SJSA1 (cell line): Measurements from ENCODE around the gene ARHGAP40. TPM values are rescaled to one million over a fixed set of nuclear protein-coding genes. Genes with fewer than 3 reads are reported as not detected.

Source experiments
- DNase-seq, 2 experiments: peaks; one replicate each; pipeline ENCODE4 v3.0.0-alpha.2; 2015 to 2020; ENCODE audit warnings: low spot score in 2 of 2, low read depth in 1 of 2
- H3K27ac ChIP-seq: fragments of 250-450 bp; sonication (Bioruptor Pico); 2 replicates; pipeline ENCODE4 v1.5.1; 2020; ENCODE audit warnings: mild to moderate bottlenecking, moderate library complexity
- H3K27me3 ChIP-seq: fragments of 250-450 bp; sonication (Bioruptor Pico); replicated peaks from 2 replicates; pipeline ENCODE4 v1.5.1; 2020; ENCODE audit warnings: mild to moderate bottlenecking, moderate library complexity
- H3K36me3 ChIP-seq: fragments of 250-450 bp; sonication (Bioruptor Pico); 2 replicates; pipeline ENCODE4 v1.5.1; 2020; ENCODE audit warnings: mild to moderate bottlenecking
- H3K4me1 ChIP-seq: fragments of 250-450 bp; sonication (Bioruptor Pico); replicated peaks from 2 replicates; pipeline ENCODE4 v1.6.1; 2021; ENCODE audit warnings: mild to moderate bottlenecking
- H3K4me3 ChIP-seq: fragments of 250-450 bp; sonication (Bioruptor Pico); 2 replicates; pipeline ENCODE4 v1.5.1; 2020; ENCODE audit warnings: mild to moderate bottlenecking
- H3K9me3 ChIP-seq: fragments of 250-450 bp; sonication (Bioruptor Pico); replicated peaks from 2 replicates; pipeline ENCODE4 v1.5.1; 2020; ENCODE audit warnings: mild to moderate bottlenecking
- total RNA-seq: library from RNA; depleted of rRNA; stranded (reverse); fragments of >200 nt; shearing (Covaris generic); gene quantifications from 2 replicates; pipeline ENCODE4 v1.2.3, GENCODE V29; 2014

The ARHGAP40 gene
- total RNA-seq, 1 experiment from 2014 or later = not detected

DNA sequence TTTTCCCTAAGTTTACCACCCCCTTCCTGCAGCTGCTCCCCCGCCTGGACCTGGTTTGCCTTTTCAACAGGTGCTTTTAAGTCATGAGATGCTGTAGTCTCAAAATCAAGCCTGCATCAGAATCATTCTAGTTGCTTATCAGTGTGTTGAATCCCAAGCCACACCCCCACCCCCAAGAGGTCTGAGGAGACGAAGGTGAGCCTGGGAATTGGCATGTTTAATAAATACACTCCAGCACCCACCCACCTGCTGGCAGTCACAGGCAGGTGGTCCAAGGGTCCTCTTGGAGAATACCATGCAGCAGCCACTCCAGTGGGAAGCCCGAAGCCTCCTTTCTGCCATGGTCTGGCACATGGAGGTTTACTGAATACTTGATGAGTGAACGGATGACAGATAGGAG is 21.7 kb upstream of the ARHGAP40 start:
- H3K27ac ChIP-seq = no peak overlapping the region
- no peaks in the 10 kb centered on the region; the same call in 1 of the 2 replicates for H3K27me3 ChIP-seq
- no peak overlapping the region for H3K4me3 ChIP-seq
- no peaks in the 10 kb centered on the region for H3K4me1 ChIP-seq
- peaks cover 13% of the 10 kb centered on the region for H3K36me3 ChIP-seq
- no peak for DNase-seq
- H3K9me3 ChIP-seq = no peaks in the 10 kb centered on the region

DNA sequence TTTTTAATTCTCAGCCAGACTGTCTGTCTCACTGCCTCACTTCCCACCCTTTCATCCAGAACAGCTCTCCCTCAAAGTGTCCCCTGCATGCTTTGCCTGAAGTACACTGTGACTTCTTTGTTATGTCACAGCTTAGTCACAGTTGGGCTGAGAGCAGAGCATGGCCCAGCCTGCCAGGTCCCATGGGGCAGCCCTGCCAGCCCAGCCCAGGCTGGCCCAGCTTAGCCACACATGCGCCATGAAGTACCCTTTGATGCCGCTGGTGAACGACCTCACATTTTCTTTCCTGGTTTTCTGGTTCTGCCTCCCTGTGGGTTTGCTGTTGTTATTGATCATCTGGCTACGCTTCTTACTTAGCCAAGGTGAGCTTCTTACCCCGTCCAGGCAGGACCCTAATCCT is 20.6 kb upstream of the ARHGAP40 start, which contains the start of gene ADIG:
Gene ADIG (plus strand): TSS at position 185 of the 400 bp plus-strand sequence. CDS start 54 bp downstream, at position 239.
- peaks cover 2% of the 10 kb centered on the region; the same call in 1 of the 2 replicates for H3K36me3 ChIP-seq
- no peaks in the 10 kb centered on the region; the same call in 1 of the 2 replicates for H3K27me3 ChIP-seq
- H3K4me3 ChIP-seq = no peak within 1 kb of the TSS
- H3K9me3 ChIP-seq = no peaks in the 10 kb centered on the region
- no peak within 1 kb of the TSS for H3K27ac ChIP-seq
- no peaks in the 10 kb centered on the region for H3K4me1 ChIP-seq
- DNase-seq = no peak

DNA sequence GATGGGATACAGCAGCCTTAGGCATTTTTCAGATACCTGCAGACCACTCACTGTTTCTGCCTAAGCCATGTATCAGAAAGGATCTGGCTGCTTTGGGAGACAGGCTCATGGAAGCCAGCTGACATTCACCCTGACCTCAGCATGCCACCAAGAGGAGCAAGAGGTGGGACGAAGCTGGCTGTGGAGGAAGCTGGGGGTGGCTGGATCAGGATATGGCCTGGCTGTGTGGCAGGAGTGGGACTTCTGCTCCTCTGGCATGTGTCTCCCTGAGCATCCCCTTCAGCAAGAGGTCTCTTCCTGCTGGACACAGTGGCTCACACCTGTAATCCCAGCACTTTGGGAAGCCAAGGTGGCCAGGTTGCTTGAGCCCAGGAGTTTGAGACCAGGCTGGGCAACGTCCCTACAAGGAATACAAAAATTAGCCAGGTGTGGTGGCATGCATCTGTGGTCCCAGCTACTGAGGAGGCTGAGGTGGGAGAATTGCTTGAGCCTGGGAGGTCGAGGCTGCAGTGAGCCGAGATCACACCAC is 19.7 kb upstream of the ARHGAP40 start:
- no peak overlapping the region for H3K4me3 ChIP-seq
- no peak overlapping the region for H3K27ac ChIP-seq
- H3K36me3 ChIP-seq = no peaks in the 10 kb centered on the region
- no peaks in the 10 kb centered on the region; the same call in 1 of the 2 replicates for H3K27me3 ChIP-seq
- no peaks in the 10 kb centered on the region for H3K4me1 ChIP-seq
- no peak for DNase-seq
- H3K9me3 ChIP-seq = no peaks in the 10 kb centered on the region

DNA sequence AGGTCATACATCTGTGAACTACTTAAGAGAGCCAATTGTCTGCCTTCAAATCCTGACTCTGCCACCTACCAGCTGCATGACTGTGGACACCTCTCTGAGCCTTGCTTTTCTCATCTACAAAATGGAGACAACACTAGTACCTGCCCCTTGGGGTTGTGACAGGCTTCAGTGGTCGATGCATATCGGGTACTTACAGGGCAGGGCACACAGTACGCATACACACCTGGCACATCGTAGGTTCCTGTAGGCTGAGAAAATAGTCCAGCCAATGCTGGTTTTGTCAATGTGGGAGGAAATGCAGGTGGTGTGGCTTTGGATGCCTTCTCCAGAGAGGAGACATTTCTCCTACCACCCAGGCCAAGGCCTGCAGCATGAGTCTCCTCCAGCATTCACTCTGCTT is 18.3 kb upstream of the ARHGAP40 start:
- no peak overlapping the region for H3K27ac ChIP-seq
- no peaks in the 10 kb centered on the region for H3K9me3 ChIP-seq
- H3K27me3 ChIP-seq = no peaks in the 10 kb centered on the region; the same call in 1 of the 2 replicates
- no peak overlapping the region for H3K4me3 ChIP-seq
- DNase-seq = no peak
- no peaks in the 10 kb centered on the region for H3K4me1 ChIP-seq
- no peaks in the 10 kb centered on the region for H3K36me3 ChIP-seq

DNA sequence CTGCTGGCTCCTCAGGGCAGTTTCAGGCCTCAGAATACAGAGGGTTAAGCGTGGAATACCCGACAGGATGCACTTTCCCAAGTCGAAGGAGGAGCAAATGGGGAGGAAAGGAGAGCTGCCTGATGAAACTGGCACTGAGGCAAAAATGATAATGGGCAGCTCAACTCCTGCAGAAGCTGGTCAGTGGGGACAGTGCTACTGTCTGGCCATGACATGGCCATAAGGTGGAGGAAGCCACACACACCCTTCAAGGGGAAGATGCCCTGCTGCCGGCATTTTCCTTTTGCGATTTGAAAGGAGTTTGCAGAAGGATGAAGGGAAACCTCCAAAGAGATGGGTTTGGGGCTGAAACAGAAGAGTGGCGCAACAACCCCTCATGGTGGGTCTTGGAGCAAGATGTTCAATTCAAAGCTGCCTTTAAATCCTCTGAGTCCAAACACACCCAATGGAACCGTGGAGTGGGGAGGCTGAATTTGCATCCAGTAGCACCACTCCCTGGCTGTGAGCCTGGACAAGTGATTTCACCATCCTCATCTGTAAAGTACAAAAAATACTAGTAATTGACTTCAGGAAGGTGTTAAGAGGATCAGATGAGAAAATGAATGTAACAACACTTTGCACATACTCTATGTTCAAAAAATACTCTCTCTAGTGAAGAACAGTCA is 17.4 kb upstream of the ARHGAP40 start:
- H3K4me1 ChIP-seq = no peaks in the 10 kb centered on the region
- no peaks in the 10 kb centered on the region for H3K36me3 ChIP-seq
- DNase-seq = no peak
- H3K27me3 ChIP-seq = no peaks in the 10 kb centered on the region; the same call in 1 of the 2 replicates
- H3K9me3 ChIP-seq = no peaks in the 10 kb centered on the region
- no peak overlapping the region for H3K27ac ChIP-seq
- no peak overlapping the region for H3K4me3 ChIP-seq

DNA sequence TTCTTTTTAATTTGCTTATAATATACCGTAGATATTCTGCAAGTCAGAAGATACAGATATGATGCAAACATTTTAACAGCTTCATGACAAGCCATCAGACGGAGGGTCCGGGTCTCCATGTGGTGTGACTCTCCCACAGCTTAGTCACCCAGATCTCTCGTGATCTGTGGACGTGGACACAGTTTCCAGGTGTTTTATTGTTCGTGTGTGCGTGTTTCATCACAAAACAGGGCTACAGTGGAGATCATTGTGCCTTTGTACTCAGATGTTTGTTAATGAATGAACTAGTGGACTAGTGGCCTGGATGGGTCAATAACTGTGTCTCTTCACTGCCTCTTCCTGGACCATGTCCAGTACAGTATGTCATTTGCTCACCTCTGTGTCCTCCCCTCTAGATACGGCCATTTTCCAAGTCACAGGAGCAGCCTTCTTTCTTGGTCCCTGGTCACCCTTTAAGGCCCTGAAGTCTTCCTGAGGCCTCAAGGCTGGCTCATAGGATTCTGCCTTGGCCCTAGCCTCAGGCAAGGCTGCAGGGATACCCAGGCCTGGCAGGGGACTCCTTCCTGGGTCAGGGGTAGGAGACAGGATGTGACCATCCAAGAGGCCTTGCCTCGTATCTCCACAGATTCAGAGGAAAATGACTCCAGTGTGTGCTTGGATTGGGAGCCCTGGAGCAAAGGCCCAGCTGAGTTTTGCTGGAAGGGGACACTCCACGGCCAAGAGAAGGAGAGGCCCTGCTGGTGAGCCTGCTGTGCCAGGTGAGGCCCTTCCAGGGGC is 16.0 kb upstream of the ARHGAP40 start:
- Histone ChIP-seq H3K9me3 (no peaks in the 10 kb centered on the region), H3K27ac (no peak overlapping the region), H3K27me3 (no peaks in the 10 kb centered on the region; the same call in 1 of the 2 replicates), H3K36me3 (no peaks in the 10 kb centered on the region), H3K4me1 (no peaks in the 10 kb centered on the region), H3K4me3 (no peak overlapping the region)
- DNase-seq = no peak

DNA sequence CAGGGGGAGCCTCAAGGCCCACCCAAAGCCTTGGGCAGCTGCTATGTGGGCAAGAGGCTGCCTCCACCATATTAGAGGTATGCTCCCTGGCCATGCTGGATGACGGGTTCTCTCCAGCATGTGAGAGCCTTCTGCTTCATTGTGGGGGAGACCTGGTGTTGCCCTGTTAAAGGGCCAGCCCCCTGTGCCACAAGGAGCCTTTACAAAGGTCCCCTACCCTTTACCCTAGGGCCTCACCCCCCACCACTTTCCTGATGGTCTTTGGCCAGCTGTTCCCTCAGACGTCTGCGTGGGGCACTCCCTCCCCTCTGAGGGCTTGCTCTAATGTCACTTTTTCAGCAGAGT is 15.5 kb upstream of the ARHGAP40 start:
- Histone ChIP-seq H3K9me3 (no peaks in the 10 kb centered on the region), H3K4me3 (no peak overlapping the region), H3K27ac (no peak overlapping the region), H3K36me3 (no peaks in the 10 kb centered on the region), H3K27me3 (no peaks in the 10 kb centered on the region; the same call in 1 of the 2 replicates), H3K4me1 (no peaks in the 10 kb centered on the region)
- DNase-seq = no peak

DNA sequence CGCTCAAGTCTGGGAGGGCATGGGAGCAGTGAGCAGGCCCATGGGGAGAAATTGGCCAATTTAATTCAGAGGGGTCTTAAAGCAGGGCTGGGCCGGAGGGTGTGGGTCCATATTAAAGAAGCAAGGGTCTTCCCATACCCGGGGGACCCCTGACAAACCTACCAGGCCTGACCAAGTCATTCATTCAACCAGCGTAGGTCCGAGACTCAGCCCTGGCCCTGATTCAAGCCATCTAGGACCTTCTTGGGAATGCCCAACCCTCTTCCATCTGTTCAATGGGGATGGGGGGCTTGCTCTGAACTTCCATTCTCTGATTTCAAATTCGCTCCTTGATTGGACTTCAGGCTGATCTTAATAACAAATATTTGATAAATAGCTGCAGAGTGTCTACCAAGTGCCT is 13.3 kb upstream of the ARHGAP40 start:
- Histone ChIP-seq H3K27ac (no peak overlapping the region), H3K4me1 (peaks cover 3% of the 10 kb centered on the region; the same call in 1 of the 2 replicates), H3K36me3 (no peaks in the 10 kb centered on the region), H3K27me3 (no peaks in the 10 kb centered on the region), H3K9me3 (no peaks in the 10 kb centered on the region), H3K4me3 (no peak overlapping the region)
- no peak for DNase-seq

DNA sequence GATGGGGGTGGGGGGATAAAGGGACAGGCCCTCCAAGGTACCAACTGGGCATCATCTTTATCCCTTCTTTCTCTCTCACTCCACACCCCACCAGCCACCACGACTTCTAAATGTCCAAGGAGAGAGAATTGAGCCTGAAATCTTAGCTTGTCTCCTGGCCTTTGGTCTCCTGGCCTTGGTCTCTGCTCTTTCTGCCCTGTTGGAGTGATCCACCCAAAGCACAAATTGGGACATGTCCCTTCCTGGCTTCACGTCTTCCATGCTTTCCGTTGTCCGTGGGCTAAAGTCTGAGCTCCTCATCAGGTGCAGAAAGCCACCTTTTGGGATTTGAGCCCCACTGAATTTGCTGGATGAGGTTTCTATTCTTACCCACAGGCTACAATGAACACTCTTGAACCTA is 12.3 kb upstream of the ARHGAP40 start:
- H3K9me3 ChIP-seq = no peaks in the 10 kb centered on the region
- peaks cover 3% of the 10 kb centered on the region; the same call in 1 of the 2 replicates for H3K4me1 ChIP-seq
- H3K27ac ChIP-seq = no peak overlapping the region
- no peak for DNase-seq
- H3K4me3 ChIP-seq = no peak overlapping the region
- no peaks in the 10 kb centered on the region for H3K27me3 ChIP-seq
- H3K36me3 ChIP-seq = no peaks in the 10 kb centered on the region

DNA sequence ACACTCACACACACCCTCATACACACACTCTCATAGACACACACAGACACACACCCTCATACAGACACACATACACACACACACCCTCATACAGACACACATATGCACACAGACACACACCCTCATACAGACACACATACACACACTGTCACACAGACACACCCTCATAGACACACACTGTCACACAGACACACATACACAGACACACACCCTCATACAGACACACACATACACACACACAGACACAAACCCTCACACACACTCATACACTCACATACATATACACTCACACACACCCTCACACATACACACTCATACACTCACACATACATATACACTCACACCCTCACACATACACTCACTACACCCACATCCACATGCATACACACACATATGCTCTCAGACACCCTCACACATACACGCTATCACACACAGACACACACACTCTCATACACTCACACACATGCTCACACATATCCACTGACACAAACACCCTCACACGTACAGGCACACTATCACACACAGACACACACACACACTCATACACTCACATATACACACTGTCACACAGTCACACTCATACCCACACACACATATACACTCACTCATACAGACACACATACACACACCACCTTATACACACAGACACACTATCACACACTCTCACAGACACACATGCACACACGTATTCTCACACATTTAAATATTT is 11.5 kb upstream of the ARHGAP40 start:
- no peaks in the 10 kb centered on the region for H3K9me3 ChIP-seq
- no peaks in the 10 kb centered on the region for H3K27me3 ChIP-seq
- no peak overlapping the region for H3K4me3 ChIP-seq
- H3K36me3 ChIP-seq = no peaks in the 10 kb centered on the region
- no peak overlapping the region for H3K27ac ChIP-seq
- peaks cover 3% of the 10 kb centered on the region; the same call in 1 of the 2 replicates for H3K4me1 ChIP-seq
- DNase-seq = peak in 1 of 2 experiments; percentile 2

DNA sequence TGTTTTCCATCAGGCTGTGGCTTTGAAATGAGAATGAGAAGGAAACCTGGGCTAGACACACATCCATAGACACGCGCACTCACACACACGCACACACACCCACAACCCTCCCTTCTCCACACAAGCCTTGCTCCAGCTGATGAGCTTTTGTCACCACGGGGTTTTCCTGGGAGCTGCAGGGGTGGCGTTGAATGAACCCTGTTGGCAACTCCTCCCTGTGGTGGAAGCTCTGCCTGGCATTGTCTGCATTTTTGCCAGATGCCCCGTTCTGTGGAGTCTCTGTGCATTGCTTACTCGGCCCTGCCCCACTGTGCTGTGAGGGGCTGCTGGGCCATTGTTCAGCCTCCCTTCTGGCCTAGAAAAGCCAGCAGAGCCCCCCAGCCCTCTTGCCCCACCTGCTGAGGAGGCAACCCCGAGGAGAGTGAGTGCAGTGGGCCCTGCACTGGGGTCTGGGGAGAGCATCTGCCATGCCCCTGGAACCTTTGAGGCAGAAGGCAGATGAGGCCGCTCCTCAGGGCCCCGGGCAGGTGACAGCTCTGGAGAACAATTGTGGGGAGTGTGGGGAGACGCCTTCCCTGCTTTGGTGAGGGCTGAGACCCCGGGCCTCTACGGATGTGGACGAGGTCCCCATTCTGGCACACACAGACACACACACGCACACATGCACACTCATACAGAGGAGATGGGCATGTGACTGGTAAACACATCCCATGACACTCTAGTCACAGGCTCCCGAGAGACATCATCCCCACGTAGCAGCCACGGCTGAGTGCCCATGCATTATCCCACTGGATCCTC is 10.7 kb upstream of the ARHGAP40 start:
- Histone ChIP-seq H3K4me1 (peaks cover 3% of the 10 kb centered on the region; the same call in 1 of the 2 replicates), H3K36me3 (no peaks in the 10 kb centered on the region), H3K9me3 (no peaks in the 10 kb centered on the region), H3K27ac (no peak overlapping the region), H3K27me3 (no peaks in the 10 kb centered on the region), H3K4me3 (no peak overlapping the region)
- peak in 1 of 2 experiments; percentile 41 for DNase-seq

DNA sequence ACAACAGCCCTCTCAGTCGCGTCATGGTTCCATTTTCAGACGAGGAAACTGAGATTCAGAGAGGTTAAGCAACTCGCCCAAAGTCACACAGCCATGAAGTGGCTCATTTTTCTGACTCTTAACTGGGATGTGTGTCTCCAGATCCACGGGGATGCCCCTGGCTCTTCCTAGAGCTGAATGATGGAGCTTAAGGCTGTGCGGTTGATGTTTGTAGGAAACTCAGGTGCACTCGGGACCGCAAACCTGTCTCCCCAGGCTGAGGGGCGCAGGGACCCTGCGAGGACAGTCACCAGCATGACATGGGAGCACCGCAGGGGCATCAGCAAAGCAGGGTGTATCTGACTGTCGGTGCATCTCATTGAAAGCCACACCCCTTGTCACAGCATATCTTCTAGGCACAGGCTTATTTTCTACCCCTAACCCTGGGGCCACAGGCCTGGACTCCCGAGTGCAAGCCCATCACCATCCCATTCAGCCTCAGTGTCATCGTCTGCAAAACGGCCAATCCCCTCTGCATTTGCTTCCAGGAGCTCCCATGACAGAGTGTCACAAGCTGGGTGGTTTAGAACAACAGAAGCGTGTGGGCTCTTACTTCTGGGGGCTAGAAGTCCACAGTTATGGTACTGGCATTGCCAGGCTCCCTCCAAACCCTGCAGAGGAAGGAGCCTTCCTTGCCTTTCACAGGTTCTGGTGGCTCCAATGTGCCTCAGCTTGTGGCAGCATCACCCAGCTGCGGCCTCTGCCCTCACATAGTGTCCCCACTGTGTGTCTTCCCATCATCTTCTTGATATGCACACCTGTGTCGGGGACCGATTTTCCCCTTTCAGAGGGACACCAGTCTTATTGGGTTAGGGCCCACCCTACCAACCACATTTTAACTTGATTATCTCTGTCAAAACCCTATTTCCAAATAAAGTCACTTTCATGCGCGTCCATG is 9.9 kb upstream of the ARHGAP40 start:
- Histone ChIP-seq H3K36me3 (no peaks in the 10 kb centered on the region), H3K4me1 (peaks cover 3% of the 10 kb centered on the region; the same call in 1 of the 2 replicates), H3K27me3 (no peaks in the 10 kb centered on the region), H3K9me3 (no peaks in the 10 kb centered on the region), H3K4me3 (no peak overlapping the region), H3K27ac (no peak overlapping the region)
- peak in 1 of 2 experiments; percentile 26 for DNase-seq
